HG03432 (cell line): ENCODE results near the gene PLCG1.

Source experiments
- ATAC-seq: cut with Tn5 transposase; IDR thresholded peaks from one replicate; pipeline ENCODE4 v1.9.1; 2021; ENCODE audit warnings: mild to moderate bottlenecking, moderate library complexity; ENCODE audit not compliant: unreplicated experiment

Gene PLCG1

GRCh38 chr20:41165001-41165882 is 27.9 kb downstream of the PLCG1 start:
- no peak for ATAC-seq

GRCh38 chr20:41166201-41167117 is 29.1 kb downstream of the PLCG1 start:
- ATAC-seq, result no peak

- ATAC-seq, result no peak
Measured at GRCh38 chr20:41167118-41167470, 29.8 kb downstream of the PLCG1 start.

- peak; percentile 67 for ATAC-seq
Measured at GRCh38 chr20:41167481-41168253, 30.3 kb downstream of the PLCG1 start.

- ATAC-seq, result no peak
Measured at GRCh38 chr20:41168281-41169161, 31.2 kb downstream of the PLCG1 start.

- no peak for ATAC-seq
Measured at GRCh38 chr20:41169162-41169690, 31.9 kb downstream of the PLCG1 start.

GRCh38 chr20:41169791-41170351 is 32.5 kb downstream of the PLCG1 start:
- ATAC-seq, result no peak

GRCh38 chr20:41170386-41171105 is 33.2 kb downstream of the PLCG1 start:
- no peak for ATAC-seq

GRCh38 chr20:41171736-41172295 is 34.5 kb downstream of the PLCG1 start:
- no peak for ATAC-seq

- ATAC-seq, result no peak
Measured at GRCh38 chr20:41172296-41173140, 35.2 kb downstream of the PLCG1 start.

GRCh38 chr20:41173161-41173721 is 35.9 kb downstream of the PLCG1 start:
- ATAC-seq, result peak; percentile 54

GRCh38 chr20:41173791-41174341 is 36.5 kb downstream of the PLCG1 start:
- ATAC-seq, result no peak

- no peak for ATAC-seq
Measured at GRCh38 chr20:41174373-41174772, 37.0 kb downstream of the PLCG1 start.

GRCh38 chr20:41174782-41175181 is 37.4 kb downstream of the PLCG1 start:
- ATAC-seq, result no peak

- no peak for ATAC-seq
Measured at GRCh38 chr20:41175201-41175651, 37.9 kb downstream of the PLCG1 start.

- no peak for ATAC-seq
Measured at GRCh38 chr20:41175727-41176330, 38.5 kb downstream of the PLCG1 start.
